Heart left ventricle (tissue), 16 donors: ENCODE results near the gene TRIM54. TPM values are rescaled to one million over a fixed set of nuclear protein-coding genes. Genes with fewer than 3 reads are reported as not detected.

Experiments
- ATAC-seq, 4 donors: fragments of 200-7000 bp; cut with Tn5 transposase; one replicate each; pipeline ENCODE4 v1.9.1; 2020 to 2022; ENCODE audit warnings: moderate library complexity in 4 of 4, mild to moderate bottlenecking in 3 of 4, moderate number of reproducible peaks in 1 of 4
- DNase-seq, 5 donors: peaks; one replicate each; pipeline ENCODE4 v3.0.0-alpha.2; 2020
- H3K27ac ChIP-seq, 12 donors: fragments of 200-600 bp; sonication (generic) in 4 of 12; one replicate each; pipeline versions ENCODE4 v1.5.0 to v1.8.0; 2016 to 2022; ENCODE audit warnings: mild to moderate bottlenecking in 2 of 12
- H3K27me3 ChIP-seq, 9 donors: fragments of 200-600 bp; sonication (generic) in 2 of 9; one replicate each; pipeline versions ENCODE4 v1.5.1 to v1.8.0; 2016 to 2022; ENCODE audit warnings: mild to moderate bottlenecking in 3 of 9
- H3K36me3 ChIP-seq, 9 donors: fragments of 200-600 bp; sonication (generic) in 2 of 9; one replicate each; pipeline versions ENCODE4 v1.5.0 to v1.8.0; 2018 to 2022; ENCODE audit warnings: mild to moderate bottlenecking in 2 of 9
- H3K4me1 ChIP-seq, 12 donors: fragments of 200-600 bp; sonication (generic) in 4 of 12; one replicate each; pipeline versions ENCODE4 v1.5.0 to v1.8.0; 2016 to 2022; ENCODE audit warnings: mild to moderate bottlenecking in 3 of 12
- H3K4me3 ChIP-seq, 12 donors: fragments of 200-600 bp; sonication (generic) in 4 of 12; one replicate each; pipeline versions ENCODE4 v1.5.0 to v1.8.0; 2017 to 2022; ENCODE audit warnings: mild to moderate bottlenecking in 9 of 12, moderate library complexity in 4 of 12
- H3K9me3 ChIP-seq, 12 donors: fragments of 200-600 bp; sonication (generic) in 4 of 12; one replicate each; pipeline versions ENCODE4 v1.5.0 to v1.8.0; 2016 to 2022; ENCODE audit warnings: mild to moderate bottlenecking in 1 of 12
- CTCF ChIP-seq, 12 donors: fragments of 200-600 bp; sonication (generic) in 4 of 12; IDR thresholded peaks; one replicate each; pipeline versions ENCODE4 v1.5.0 to v1.8.0; 2018 to 2022; ENCODE audit warnings: antibody characterized with exemption in 12 of 12, mild to moderate bottlenecking in 5 of 12
- POLR2A ChIP-seq, 2 donors: fragments of 450-650 bp; IDR thresholded peaks; one replicate each; pipeline ENCODE4 v1.6.1; 2017; ENCODE audit warnings: antibody characterized with exemption in 2 of 2, mild to moderate bottlenecking in 2 of 2, moderate library complexity in 2 of 2
- WGBS, 4 donors: extraction: QIAGEN DNeasy Blood & Tissue Kit in 2 of 4; methylation state at CpG; one replicate each; pipeline versions ENCODE4 v1.1.5 to v1.1.7; 2013 to 2018; 5-methylcytosine and 5-hydroxymethylcytosine counted together
- intact Hi-C, 10 donors: fragments of 100-400 bp; cut with DNase I; formaldehyde crosslinking; loops; one replicate each; pipeline versions ENCODE4 v1.11.1 to v1.14.2; 2022
- polyA plus RNA-seq, 2 donors: library from polyadenylated mRNA; stranded (reverse); fragments of 200-250 nt; gene quantifications; one replicate each; pipeline ENCODE4 v1.2.3, GENCODE V29; 2013
- total RNA-seq, 9 donors: library from RNA; depleted of rRNA in 2 of 9; stranded (reverse); fragments of >200 nt in 2 of 9; fragmentation: NEBNext Ultra II Directional in 3 of 9; extraction: Animal tissue kit (Norgen Biotek cat#: 25700) in 3 of 9; gene quantifications; one replicate each; pipeline versions ENCODE4 v1.1.0 to v1.2.4, GENCODE V29; 2016 to 2023
- donor health status: ischemic (EF 13 %, LVEDD 7.1; RV severe dilation, severe dysfunction).
- donor health status: healthy with polysubstance abuse.
- donor health status: DM: no; HTN: yes; CAD: no.
- donor health status: DM: no; HTN: no; CAD: no.
- donor health status: ischemic (EF 25% LVEDD 6.9; RV normal size, moderate dysfunction).
- donor health status: ischemic (EF 25% LVEDD 5.7; RV mildly dilated, moderate dysfunction).
- donor health status: healthy.
- donor health status: DM: yes; HTN: yes; CAD: no.
- donor health status: ischemic (EF 35%, LVEDD 5.7; RV mildly dilated, moderate dysfunction).
- donor health status: nonischemic (EF 11% LVEDD 7.7; RV severe dilation, severe dysfunction).
- donor health status: DM: yes; HTN: yes; CAD: no.
- donor health status: PGD.
- donor health status: ischemic (EF 29% LVEDD 5.4; RV normal size, mild dysfunction).
- donor health status: nonischemic (EF 23%, LVEDD 6.1; RV moderate dilation, normal function).

The TRIM54 gene
- total and polyA plus RNA-seq, 11 donors = 128 to 329 (median 241) TPM

GRCh38 chr2:27320958-27321543, 38.8 kb downstream of the TRIM54 start:
- peak; percentile 68 to 93 (median 78) for DNase-seq
- H3K4me3 ChIP-seq = peak overlapping the region in 1 of 12 donors; percentile 27

GRCh38 chr2:27322301-27322765, 40.1 kb downstream of the TRIM54 start:
- no peaks in the 10 kb centered on the region for H3K27me3 ChIP-seq
- peaks cover 0 to 24% (median 18%) of the 10 kb centered on the region in 9 donors for H3K36me3 ChIP-seq
- no peaks in the 10 kb centered on the region for H3K9me3 ChIP-seq
- ATAC-seq = peak; percentile 4 to 44 (median 34)
- H3K4me3 ChIP-seq = peak overlapping the region; percentile 62 to 95 (median 74)
- DNase-seq = peak in 2 of 5 donors; percentile 25 to 58
- TF ChIP-seq CTCF (IDR thresholded peaks at IDR 0.05) (no peak), POLR2A (IDR thresholded peaks at IDR 0.05) (no peak)
- intact Hi-C loops = loop anchor here in 4 of 10 donors (2.0 to 5.0 kb wide), 3 partner anchors 34 to 50 kb away; partner anchors contain the start of genes GTF3C2 (in 3 of the 4), EIF2B4 (in 1 of the 4) and SNX17 (in 1 of the 4)
- peaks cover 4 to 40% (median 23%) of the 10 kb centered on the region in 12 donors for H3K4me1 ChIP-seq
- peak overlapping the region; percentile 83 to 99 (median 92) for H3K27ac ChIP-seq
- WGBS, 4 donors = 2 to 4% (median 3%) methylated on average over 10 of the region's 10 CpGs

More at GRCh38 chr2:27320958-27321543, 38.8 kb downstream of the TRIM54 start:
- 24 to 67% (median 39%) methylated on average over 3 to 8 of the region's 8 CpGs for WGBS, 4 donors
- H3K9me3 ChIP-seq = no peaks in the 10 kb centered on the region
- ATAC-seq = peak; percentile 76 to 82 (median 80)
- peaks cover 4 to 46% (median 23%) of the 10 kb centered on the region in 12 donors for H3K4me1 ChIP-seq
- H3K27me3 ChIP-seq = no peaks in the 10 kb centered on the region
- peaks cover 0 to 15% (median 6%) of the 10 kb centered on the region in 9 donors for H3K36me3 ChIP-seq
- H3K27ac ChIP-seq = peak overlapping the region in 11 of 12 donors; percentile 24 to 99 (median 92)
- intact Hi-C loops = loop anchor here in 3 of 10 donors (5.0 kb wide), 2 partner anchors 36 to 51 kb away; partner anchors contain the start of genes GTF3C2 (in 2 of the 3), EIF2B4 (in 1 of the 3) and SNX17 (in 1 of the 3)
- TF ChIP-seq POLR2A (IDR thresholded peaks at IDR 0.05) = peak in 1 of 2 donors; percentile 41
- TF ChIP-seq CTCF (IDR thresholded peaks at IDR 0.05) = peak in 11 of 12 donors; percentile 15 to 56 (median 29)

- intact Hi-C loops = loop anchor here in 4 of 10 donors (1.0 to 5.0 kb wide), 4 partner anchors 34 to 49 kb away; partner anchors contain the start of genes GTF3C2 (in 3 of the 4), EIF2B4 (in 1 of the 4) and SNX17 (in 1 of the 4)
- ATAC-seq (peak; percentile 83 to 95 (median 92)), DNase-seq (peak; percentile 93 to 96 (median 93))
- Histone ChIP-seq H3K36me3 (peaks cover 0 to 30% (median 24%) of the 10 kb centered on the region in 9 donors), H3K4me3 (peak within 1 kb of the TSS; percentile 62 to 95 (median 74)), H3K9me3 (no peaks in the 10 kb centered on the region), H3K27ac (peak within 1 kb of the TSS; percentile 83 to 99 (median 92)), H3K4me1 (peaks cover 4 to 40% (median 23%) of the 10 kb centered on the region in 12 donors), H3K27me3 (no peaks in the 10 kb centered on the region)
- TF ChIP-seq POLR2A (IDR thresholded peaks at IDR 0.05) = peak; percentile 48 to 86
- TF ChIP-seq CTCF (IDR thresholded peaks at IDR 0.05) = no peak
- 0% methylated on average over 31 to 39 of the region's 39 CpGs for WGBS, 4 donors
Observed at GRCh38 chr2:27322766-27323595, 40.8 kb downstream of the TRIM54 start, which contains the start of gene MPV17. MPV17 (minus strand) TSS chr2:27323097; CDS start chr2:27322517, 580 bp downstream.
